DND-41 (cell line): Measurements from ENCODE around the gene SPTBN4.
A peak's percentile ranks its signal among the peaks of the same experiment; 100 is the strongest.

Experiments
- ATAC-seq: fragments of 200-7000 bp; cut with Tn5 transposase; 3 replicates; pipeline ENCODE4 v1.9.1; 2021; ENCODE audit warnings: low read depth; ENCODE audit not compliant: insufficient read depth
- DNase-seq: peaks from one replicate; pipeline ENCODE4 v3.0.0-alpha.2; 2020
- H2AFZ ChIP-seq: 2 replicates; pipeline ENCODE4 v1.6.0; 2012; ENCODE audit warnings: low read depth, low read length
- H3K27ac ChIP-seq: 2 replicates; pipeline ENCODE4 v1.5.1; 2012; ENCODE audit warnings: low read length, inconsistent platforms
- H3K27me3 ChIP-seq: fragments of 200-600 bp; sonication (generic); 2 replicates; pipeline ENCODE4 v1.6.0; 2012; ENCODE audit warnings: low read length, mild to moderate bottlenecking, inconsistent platforms; ENCODE audit not compliant: insufficient read depth, poor library complexity
- H3K36me3 ChIP-seq: 2 replicates; pipeline ENCODE4 v1.5.1; 2012; ENCODE audit warnings: low read length, inconsistent platforms; ENCODE audit not compliant: insufficient read depth
- H3K4me1 ChIP-seq: 2 replicates; pipeline ENCODE4 v1.5.1; 2012; ENCODE audit warnings: mild to moderate bottlenecking, low read length; ENCODE audit not compliant: insufficient read depth
- H3K4me2 ChIP-seq: 2 replicates; pipeline ENCODE4 v1.6.0; 2012; ENCODE audit warnings: mild to moderate bottlenecking, moderate library complexity, low read length, inconsistent platforms; ENCODE audit not compliant: insufficient read depth
- H3K4me3 ChIP-seq, 2 experiments: fragments of 200-600 bp in 1 of 2; shearing (Covaris generic) in 1 of 2; 2 replicates each; pipeline ENCODE4 v1.5.1; 2012 to 2016; ENCODE audit warnings: inconsistent platforms in 2 of 2, low read length in 2 of 2, mild to moderate bottlenecking in 2 of 2, low read depth in 1 of 2, moderate library complexity in 1 of 2
- H3K79me2 ChIP-seq: 2 replicates; pipeline ENCODE4 v1.6.0; 2012; ENCODE audit warnings: low read length, inconsistent platforms; ENCODE audit not compliant: insufficient read depth
- H3K9ac ChIP-seq: 2 replicates; pipeline ENCODE4 v1.6.0; 2012; ENCODE audit warnings: low read depth, mild to moderate bottlenecking, inconsistent platforms, low read length, moderate library complexity
- H3K9me3 ChIP-seq: 2 replicates; pipeline ENCODE4 v1.5.1; 2012; ENCODE audit warnings: low read length, moderate library complexity, mild to moderate bottlenecking, inconsistent platforms; ENCODE audit not compliant: insufficient read depth, severe bottlenecking
- H4K20me1 ChIP-seq: 2 replicates; pipeline ENCODE4 v1.6.0; 2012; ENCODE audit warnings: low read length; ENCODE audit not compliant: insufficient read depth
- CTCF ChIP-seq: IDR thresholded peaks from 2 replicates; pipeline ENCODE4 v1.5.1; 2012; ENCODE audit warnings: borderline replicate concordance, low read length, moderate library complexity, mild to moderate bottlenecking; ENCODE audit not compliant: poor library complexity, severe bottlenecking; ENCODE audit errors: extremely low read depth
- EZH2 ChIP-seq: IDR thresholded peaks from 3 replicates; pipeline ENCODE4 v1.6.1; 2012; ENCODE audit warnings: borderline replicate concordance, low read depth, mild to moderate bottlenecking, moderate library complexity, low read length, inconsistent platforms; ENCODE audit not compliant: severe bottlenecking

The SPTBN4 gene

GRCh38 chr19:40604647-40605215 lies 137.9 kb downstream of the SPTBN4 start:
- Histone ChIP-seq H2AFZ (peak overlapping the region; percentile 75), H3K79me2 (no peaks in the 10 kb centered on the region), H3K36me3 (no peaks in the 10 kb centered on the region), H3K4me1 (peaks cover 41% of the 10 kb centered on the region), H3K9ac (peak overlapping the region; percentile 50), H4K20me1 (peaks cover 3% of the 10 kb centered on the region; the same call in 1 of the 2 replicates), H3K27ac (no peak overlapping the region), H3K4me2 (peak overlapping the region; percentile 87), H3K27me3 (peaks cover 9% of the 10 kb centered on the region), H3K9me3 (no peaks in the 10 kb centered on the region), H3K4me3 (peak overlapping the region in 1 of 2 experiments; percentile 56; a peak in 2 of 4 replicates)
- TF ChIP-seq CTCF: no peak
- no peak for TF ChIP-seq EZH2
- ATAC-seq (no peak), DNase-seq (no peak)

GRCh38 chr19:40605216-40605971 lies 138.6 kb downstream of the SPTBN4 start:
- Histone ChIP-seq H3K27ac (0 out of 2 replicates have a peak overlapping the region, but pooled peaks have one; percentile 18), H3K4me2 (peak overlapping the region; percentile 87), H3K4me3 (peak overlapping the region in 1 of 2 experiments; percentile 56; a peak in 2 of 4 replicates), H3K9me3 (no peaks in the 10 kb centered on the region), H3K36me3 (no peaks in the 10 kb centered on the region), H3K27me3 (peaks cover 12% of the 10 kb centered on the region), H3K4me1 (peaks cover 40% of the 10 kb centered on the region), H2AFZ (peak overlapping the region; percentile 75), H3K79me2 (no peaks in the 10 kb centered on the region), H4K20me1 (peaks cover 3% of the 10 kb centered on the region; the same call in 1 of the 2 replicates), H3K9ac (peak overlapping the region; percentile 50)
- DNase-seq: peak; percentile 74
- ATAC-seq: peak; percentile 44
- no peak for TF ChIP-seq EZH2
- peak; percentile 28 for TF ChIP-seq CTCF

DNA sequence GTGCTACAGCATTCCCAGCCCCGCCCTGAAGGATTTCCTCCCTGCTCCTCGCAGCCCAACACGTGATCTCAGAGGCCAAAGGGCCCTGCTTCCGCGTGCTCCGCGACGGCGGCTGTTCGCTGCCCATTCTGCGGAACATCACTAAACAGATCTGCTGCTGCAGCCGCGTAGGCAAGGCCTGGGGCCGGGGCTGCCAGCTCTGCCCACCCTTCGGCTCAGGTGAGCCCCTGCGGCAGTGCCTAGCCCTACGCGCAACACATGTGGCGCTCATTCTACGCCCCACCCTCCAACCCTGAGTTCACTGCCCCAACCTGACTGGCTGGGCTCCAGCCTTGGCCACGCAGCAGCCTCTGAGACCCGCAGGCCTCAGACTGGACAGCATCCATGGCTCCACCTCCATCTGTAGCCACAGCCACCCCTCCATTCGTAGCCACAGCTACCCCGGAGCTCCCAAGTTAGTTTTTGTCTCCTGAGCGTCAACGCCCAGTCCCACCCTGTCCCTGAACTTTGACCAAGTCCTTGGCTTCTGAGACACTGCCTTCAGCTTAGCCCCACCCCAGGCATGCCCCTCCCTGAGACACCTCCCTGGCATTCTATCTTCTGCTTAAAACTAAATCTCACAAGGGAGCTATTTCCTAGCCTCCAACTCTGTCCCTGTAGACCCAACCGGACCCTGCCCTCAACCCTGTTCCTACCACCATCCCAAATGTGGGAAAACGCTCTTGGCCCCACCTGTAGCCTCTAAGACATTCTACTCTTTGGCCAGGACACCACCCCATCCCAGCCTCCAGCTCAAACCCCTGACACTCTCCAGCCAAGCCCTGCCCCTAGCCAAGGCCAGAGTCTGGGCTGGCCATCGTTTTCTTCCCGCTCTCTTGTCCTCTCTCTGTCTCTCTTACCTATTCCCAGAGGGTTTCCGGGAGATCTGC lies 140.8 kb downstream of the SPTBN4 start:
- no peak for TF ChIP-seq CTCF
- TF ChIP-seq EZH2: no peak
- H3K27ac ChIP-seq: no peak overlapping the region
- no peak overlapping the region for H3K4me3 ChIP-seq
- peaks cover 12% of the 10 kb centered on the region for H3K27me3 ChIP-seq
- H3K9me3 ChIP-seq: no peaks in the 10 kb centered on the region
- DNase-seq (no peak), ATAC-seq (no peak)
- no peak overlapping the region for H3K4me2 ChIP-seq
- H2AFZ ChIP-seq: no peak overlapping the region
- H3K79me2 ChIP-seq: no peaks in the 10 kb centered on the region
- no peak overlapping the region for H3K9ac ChIP-seq
- H3K36me3 ChIP-seq: no peaks in the 10 kb centered on the region
- peaks cover 3% of the 10 kb centered on the region; the same call in 1 of the 2 replicates for H4K20me1 ChIP-seq
- peaks cover 40% of the 10 kb centered on the region for H3K4me1 ChIP-seq
